Measurements from ENCODE around the gene NFYA.
"Not testable (repeated sequence)": the region's sequence is repeated elsewhere in the genome, so short reads cannot be mapped to it uniquely, and the experiment has no call there.

The NFYA gene

DNA sequence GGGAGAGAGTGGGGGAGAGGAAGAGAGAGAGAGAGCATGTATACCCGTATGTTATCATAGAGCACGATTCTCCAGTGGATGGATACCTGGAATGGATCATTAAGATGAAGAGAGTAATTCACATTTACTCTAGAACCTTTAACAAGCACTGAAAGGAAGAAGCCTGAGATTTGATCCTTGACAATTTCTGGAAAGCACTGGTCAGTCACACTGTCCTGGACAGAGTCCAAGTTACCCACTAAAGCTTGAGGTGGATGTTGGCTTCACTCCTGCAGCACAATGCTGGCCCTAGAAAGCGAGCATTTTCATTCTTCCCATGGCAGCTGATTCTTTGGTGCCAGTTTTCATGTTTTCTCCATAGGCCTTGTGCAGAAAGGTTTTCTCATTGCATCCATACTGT, 25.6 kb downstream of the NFYA start:
- Histone ChIP-seq H3K36me3 (ENCODE audit: insufficient read depth, low read length) (peaks cover 72% of the 10 kb centered on the region), H3K9ac (ENCODE audit: insufficient read length) (no peak overlapping the region), H3K9me3 (ENCODE audit: low read depth, low read length) (no peaks in the 10 kb centered on the region), H3K27ac (peak overlapping the region; percentile 58; the same call in 1 of the 2 replicates), H3K4me3 (0 out of 2 replicates have a peak overlapping the region, but pooled peaks have one; percentile 21)
- TF ChIP-seq EZH2 (IDR thresholded peaks at IDR 0.05), result no peak
- no peak for TF ChIP-seq FOXP2 (optimal IDR thresholded peaks at IDR 0.05; ENCODE audit: control extremely low read depth, extremely low read length, insufficient read depth)
- TF ChIP-seq POLR2AphosphoS5 (IDR thresholded peaks at IDR 0.05; ENCODE audit: borderline replicate concordance, low read depth, low read length), result no peak
- DNase-seq (ENCODE audit: low read depth, low spot score), result no peak

- TF ChIP-seq FOXP2 (optimal IDR thresholded peaks at IDR 0.05; ENCODE audit: control extremely low read depth, extremely low read length, insufficient read depth) (no peak), EZH2 (IDR thresholded peaks at IDR 0.05) (no peak), POLR2AphosphoS5 (IDR thresholded peaks at IDR 0.05; ENCODE audit: borderline replicate concordance, low read depth, low read length) (no peak)
- Histone ChIP-seq H3K36me3 (ENCODE audit: insufficient read depth, low read length) (peaks cover 47% of the 10 kb centered on the region), H3K9ac (ENCODE audit: insufficient read length) (no peak overlapping the region), H3K27ac (no peak overlapping the region), H3K4me3 (no peak overlapping the region), H3K9me3 (ENCODE audit: low read depth, low read length) (no peaks in the 10 kb centered on the region)
- no peak for DNase-seq (ENCODE audit: low read depth, low spot score)
Measured at GRCh38 chr6:41100871-41101287, 28.1 kb downstream of the NFYA start.

- Histone ChIP-seq H3K36me3 (ENCODE audit: insufficient read depth, low read length) (peaks cover 17% of the 10 kb centered on the region), H3K9me3 (ENCODE audit: low read depth, low read length) (no peaks in the 10 kb centered on the region), H3K4me3 (no peak overlapping the region), H3K9ac (ENCODE audit: insufficient read length) (no peak overlapping the region), H3K27ac (no peak overlapping the region)
- DNase-seq (ENCODE audit: low read depth, low spot score), result no peak
- TF ChIP-seq POLR2AphosphoS5 (IDR thresholded peaks at IDR 0.05; ENCODE audit: borderline replicate concordance, low read depth, low read length) (no peak), EZH2 (IDR thresholded peaks at IDR 0.05) (no peak), FOXP2 (optimal IDR thresholded peaks at IDR 0.05; ENCODE audit: control extremely low read depth, extremely low read length, insufficient read depth) (no peak)
Measured at GRCh38 chr6:41103847-41104246, 31.1 kb downstream of the NFYA start.

DNA sequence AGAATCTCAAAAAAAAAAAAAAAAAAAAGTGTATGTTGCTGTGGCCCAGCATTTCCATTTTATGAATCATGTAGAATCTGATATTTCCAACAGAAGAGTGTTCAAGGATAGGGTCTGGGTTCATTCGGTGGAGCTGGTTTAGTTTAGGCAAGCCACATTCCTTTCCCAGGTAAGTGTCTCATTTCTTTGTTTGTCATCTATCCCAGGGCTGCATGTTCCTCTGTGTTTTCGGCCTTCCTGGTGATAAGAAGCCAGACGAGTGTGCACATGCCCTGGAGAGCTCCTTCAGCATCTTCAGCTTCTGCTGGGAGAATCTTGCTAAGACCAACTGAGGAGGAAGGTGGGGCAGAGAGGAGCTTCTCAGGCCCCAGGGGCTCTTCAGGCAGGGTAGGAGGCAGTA, 38.2 kb downstream of the NFYA start:
- DNase-seq (ENCODE audit: low read depth, low spot score), result no peak
- no peak overlapping the region for H3K9ac ChIP-seq (ENCODE audit: insufficient read length)
- H3K9me3 ChIP-seq (ENCODE audit: low read depth, low read length), result no peaks in the 10 kb centered on the region
- no peaks in the 10 kb centered on the region for H3K36me3 ChIP-seq (ENCODE audit: insufficient read depth, low read length)
- TF ChIP-seq FOXP2 (optimal IDR thresholded peaks at IDR 0.05; ENCODE audit: control extremely low read depth, extremely low read length, insufficient read depth), result no peak
- no peak for TF ChIP-seq EZH2 (IDR thresholded peaks at IDR 0.05)
- TF ChIP-seq POLR2AphosphoS5 (IDR thresholded peaks at IDR 0.05; ENCODE audit: borderline replicate concordance, low read depth, low read length), result no peak
- H3K4me3 ChIP-seq, result no peak overlapping the region
- H3K27ac ChIP-seq, result no peak overlapping the region

DNA sequence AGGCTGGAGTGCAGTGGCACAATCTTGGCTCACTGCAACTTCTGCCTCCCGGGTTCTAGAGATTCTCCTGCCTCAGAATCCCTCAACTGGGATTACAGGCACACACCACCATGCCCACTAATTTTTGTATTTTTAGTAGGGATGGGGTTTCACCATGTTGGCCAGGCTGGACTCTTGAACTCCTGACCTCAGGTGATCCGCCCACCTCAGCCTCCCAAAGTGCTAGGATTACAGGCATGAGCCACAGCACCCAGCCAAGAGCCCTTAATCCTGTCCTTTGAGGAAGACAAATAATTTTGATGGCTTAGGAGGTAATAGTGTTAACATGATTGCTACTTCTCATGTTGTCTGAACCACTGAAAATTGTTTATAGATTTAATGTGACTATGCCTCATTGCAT, 42.3 kb downstream of the NFYA start:
- H3K9me3 ChIP-seq (ENCODE audit: low read depth, low read length); H3K27ac ChIP-seq; H3K4me3 ChIP-seq; H3K9ac ChIP-seq (ENCODE audit: insufficient read length); H3K36me3 ChIP-seq (ENCODE audit: insufficient read depth, low read length); DNase-seq (ENCODE audit: low read depth, low spot score): not testable (repeated sequence)

DNA sequence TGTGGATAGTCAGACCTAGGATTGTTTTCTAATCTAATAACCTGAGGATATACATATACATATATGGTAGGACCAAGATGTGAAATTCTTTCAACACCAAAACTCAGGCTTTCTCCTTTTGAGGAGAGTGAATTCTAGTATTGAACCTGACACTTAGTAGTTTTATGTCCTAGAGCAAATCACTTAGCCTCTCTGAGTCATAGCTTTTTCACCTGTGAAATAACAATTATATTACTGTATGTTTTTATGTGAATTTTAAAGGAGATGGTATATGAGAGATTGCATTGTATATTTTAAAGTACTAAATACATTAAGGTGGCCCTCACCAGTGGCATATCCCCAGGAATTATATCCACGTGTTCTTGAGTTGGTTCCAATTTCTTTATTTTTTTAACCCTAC, 46.7 kb downstream of the NFYA start:
- no peak for TF ChIP-seq FOXP2 (optimal IDR thresholded peaks at IDR 0.05; ENCODE audit: control extremely low read depth, extremely low read length, insufficient read depth)
- no peak for TF ChIP-seq POLR2AphosphoS5 (IDR thresholded peaks at IDR 0.05; ENCODE audit: borderline replicate concordance, low read depth, low read length)
- no peak for TF ChIP-seq EZH2 (IDR thresholded peaks at IDR 0.05)
- H3K9me3 ChIP-seq (ENCODE audit: low read depth, low read length), result no peaks in the 10 kb centered on the region
- H3K9ac ChIP-seq (ENCODE audit: insufficient read length), result no peak overlapping the region
- no peaks in the 10 kb centered on the region for H3K36me3 ChIP-seq (ENCODE audit: insufficient read depth, low read length)
- no peak overlapping the region for H3K27ac ChIP-seq
- DNase-seq (ENCODE audit: low read depth, low spot score), result no peak
- H3K4me3 ChIP-seq, result no peak overlapping the region

DNA sequence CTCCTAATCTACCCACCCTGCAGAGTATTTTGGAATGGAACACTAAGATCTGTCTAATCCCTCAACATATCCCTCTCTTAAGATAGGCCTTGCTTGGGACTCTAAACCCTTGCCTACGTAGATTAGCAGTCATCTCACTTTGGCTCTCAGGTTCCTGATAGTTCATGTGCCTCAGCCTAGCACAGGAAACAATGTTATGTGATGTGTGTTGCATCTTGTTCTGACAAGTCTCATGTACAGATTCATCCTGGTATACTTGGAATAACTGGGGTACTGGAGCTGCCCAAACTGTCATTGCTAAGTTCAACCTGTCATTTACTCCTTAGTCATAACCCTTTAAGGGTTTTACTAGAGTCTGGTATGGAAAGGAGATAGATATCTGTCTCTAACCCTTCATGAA, 47.3 kb downstream of the NFYA start:
- Histone ChIP-seq H3K4me3 (no peak overlapping the region), H3K9ac (ENCODE audit: insufficient read length) (no peak overlapping the region), H3K36me3 (ENCODE audit: insufficient read depth, low read length) (no peaks in the 10 kb centered on the region), H3K9me3 (ENCODE audit: low read depth, low read length) (no peaks in the 10 kb centered on the region), H3K27ac (no peak overlapping the region)
- TF ChIP-seq POLR2AphosphoS5 (IDR thresholded peaks at IDR 0.05; ENCODE audit: borderline replicate concordance, low read depth, low read length) (no peak), EZH2 (IDR thresholded peaks at IDR 0.05) (no peak), FOXP2 (optimal IDR thresholded peaks at IDR 0.05; ENCODE audit: control extremely low read depth, extremely low read length, insufficient read depth) (no peak)
- DNase-seq (ENCODE audit: low read depth, low spot score), result no peak

DNA sequence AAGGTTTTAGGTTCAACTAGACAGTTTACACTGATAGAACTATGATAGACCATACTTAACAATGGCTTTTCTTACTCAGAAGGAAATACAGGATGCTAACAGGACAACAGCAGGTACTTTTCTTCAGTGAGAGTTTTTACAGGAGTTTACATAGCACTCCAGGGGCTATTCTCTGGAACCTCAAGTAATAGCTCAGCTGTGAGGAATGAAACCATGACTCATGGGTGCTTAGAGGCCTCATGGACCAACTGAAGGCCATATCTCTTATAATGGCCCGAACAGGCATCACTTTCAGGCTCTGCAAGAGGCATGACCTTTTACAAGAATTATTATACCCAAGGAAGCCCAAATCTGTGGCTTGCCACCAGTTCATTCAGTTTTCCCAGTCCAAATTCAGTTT, 49.6 kb downstream of the NFYA start:
- no peak overlapping the region for H3K4me3 ChIP-seq
- H3K9ac ChIP-seq (ENCODE audit: insufficient read length), result no peak overlapping the region
- H3K9me3 ChIP-seq (ENCODE audit: low read depth, low read length), result no peaks in the 10 kb centered on the region
- no peak for TF ChIP-seq FOXP2 (optimal IDR thresholded peaks at IDR 0.05; ENCODE audit: control extremely low read depth, extremely low read length, insufficient read depth)
- DNase-seq (ENCODE audit: low read depth, low spot score), result no peak
- no peak overlapping the region for H3K27ac ChIP-seq
- H3K36me3 ChIP-seq (ENCODE audit: insufficient read depth, low read length), result no peaks in the 10 kb centered on the region

GRCh38 chr6:41122918-41123317, 50.1 kb downstream of the NFYA start:
- Histone ChIP-seq H3K27ac (no peak overlapping the region), H3K36me3 (ENCODE audit: insufficient read depth, low read length) (no peaks in the 10 kb centered on the region), H3K4me3 (no peak overlapping the region), H3K9ac (ENCODE audit: insufficient read length) (no peak overlapping the region), H3K9me3 (ENCODE audit: low read depth, low read length) (no peaks in the 10 kb centered on the region)
- DNase-seq (ENCODE audit: low read depth, low spot score), result no peak
- TF ChIP-seq POLR2AphosphoS5 (IDR thresholded peaks at IDR 0.05; ENCODE audit: borderline replicate concordance, low read depth, low read length), result no peak
